Measurements from ENCODE around the gene TBC1D24.
"Not testable (repeated sequence)": the region's sequence is repeated elsewhere in the genome, so short reads cannot be mapped to it uniquely, and the experiment has no call there.

TBC1D24 gene

DNA sequence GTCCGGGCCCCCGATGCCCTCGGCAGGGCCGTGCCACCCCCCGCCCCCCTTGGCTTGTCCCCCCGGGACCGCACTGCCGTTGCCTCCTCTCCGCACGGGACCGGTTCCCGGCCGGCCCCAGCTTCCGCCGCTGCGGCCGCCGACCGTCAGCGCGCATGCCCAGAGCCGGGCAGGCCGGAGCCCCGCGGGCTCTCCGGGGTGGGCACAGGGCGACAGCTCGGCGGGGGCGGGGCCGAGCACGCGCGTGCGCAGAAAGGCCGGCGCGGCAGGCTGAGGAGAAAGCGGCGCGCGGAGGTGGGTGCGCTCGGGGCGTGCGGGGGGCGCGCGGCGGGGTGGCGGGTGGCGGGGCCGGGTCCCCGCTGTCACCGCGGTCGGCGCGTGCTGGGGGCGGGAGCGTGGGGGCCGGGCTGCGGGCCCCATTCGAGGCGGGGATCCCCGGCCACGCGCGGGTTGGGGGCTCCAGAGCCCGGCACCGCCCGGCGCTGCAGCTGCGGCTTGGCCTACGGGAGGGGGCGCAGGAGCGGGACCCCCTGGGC lies at the start of gene TBC1D24:
Gene TBC1D24 (plus strand): TSS at position 251 of the 536 bp plus-strand sequence. CDS start 21,022 bp downstream, outside the sequence.
- peak; percentile 66 to 82 (median 69) for DNase-seq (ENCODE audit: low read depth in 2 of 3, low spot score in 2 of 3)

DNA sequence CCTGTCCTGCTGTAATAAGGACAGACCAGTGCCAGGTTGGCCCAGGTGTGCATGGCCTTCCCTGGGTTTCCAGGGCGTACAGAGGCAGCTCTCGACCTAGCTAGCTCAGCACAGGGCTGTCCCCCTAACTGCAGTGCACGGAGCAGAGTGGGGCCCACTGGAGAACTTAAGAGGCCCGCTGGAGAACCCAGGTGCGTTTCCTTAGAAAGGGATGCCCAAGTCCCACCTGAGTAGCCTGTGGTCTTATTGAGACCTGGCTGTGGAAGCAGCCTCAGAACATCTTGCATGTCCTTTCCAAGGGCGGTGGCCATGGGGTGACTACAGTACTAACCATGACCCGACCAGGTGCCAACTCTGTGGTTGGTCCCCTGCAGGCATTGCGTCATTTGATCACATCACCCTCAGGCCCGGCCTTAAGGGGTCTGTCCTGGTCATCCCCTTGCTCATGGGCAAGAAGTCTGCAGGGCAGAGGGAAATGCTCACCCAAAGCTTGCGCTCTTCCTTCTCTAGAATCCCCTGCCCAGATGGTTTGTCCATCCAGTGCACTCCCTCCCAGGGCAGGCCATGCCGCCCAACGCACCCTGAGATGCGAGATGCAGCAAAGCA lies 49.0 kb upstream of the TBC1D24 start:
- DNase-seq (ENCODE audit: low read depth in 2 of 3, low spot score in 2 of 3), result no peak

DNA sequence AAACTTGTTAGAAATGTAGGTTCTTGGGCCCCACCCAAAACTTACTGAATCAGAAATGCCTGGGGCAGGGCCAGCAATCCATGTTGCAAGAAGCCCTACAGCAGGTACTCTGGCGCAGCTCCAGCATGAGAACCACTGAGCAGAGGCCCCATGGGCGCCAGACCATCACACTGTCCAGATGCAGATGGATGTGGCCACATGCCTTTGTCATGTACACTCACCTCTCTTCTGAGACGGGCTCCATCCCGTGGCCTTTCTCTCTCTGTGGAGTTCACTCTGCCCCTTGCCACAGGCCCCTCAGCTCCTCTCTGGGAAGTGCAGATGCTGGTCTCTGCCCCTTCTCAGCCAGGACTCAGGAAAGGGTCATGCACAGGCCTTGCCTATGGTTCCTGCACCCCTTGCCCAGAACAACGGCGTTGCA lies 48.0 kb upstream of the TBC1D24 start:
- DNase-seq (ENCODE audit: low read depth in 2 of 3, low spot score in 2 of 3), result no peak

DNA sequence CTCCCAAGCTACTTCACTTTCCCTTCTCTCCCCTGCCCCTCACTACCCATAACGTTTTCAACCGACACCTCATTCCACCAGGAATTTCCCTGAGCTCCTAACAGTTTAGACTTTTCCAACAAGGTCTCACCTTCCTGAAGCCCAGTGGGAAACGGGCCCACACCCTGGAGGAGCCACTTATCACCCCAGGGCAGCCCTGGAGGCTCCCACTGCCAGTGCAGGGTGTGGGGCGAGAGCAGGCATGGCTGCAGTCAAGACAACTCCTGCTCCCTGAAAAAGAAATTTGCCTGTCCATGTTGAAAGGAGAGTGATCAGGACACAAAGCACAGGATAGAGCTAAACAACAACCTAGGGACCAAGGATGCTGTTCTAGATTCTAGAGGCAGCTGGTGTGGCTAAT lies 47.4 kb upstream of the TBC1D24 start:
- no peak for DNase-seq (ENCODE audit: low read depth in 2 of 3, low spot score in 2 of 3)

DNA sequence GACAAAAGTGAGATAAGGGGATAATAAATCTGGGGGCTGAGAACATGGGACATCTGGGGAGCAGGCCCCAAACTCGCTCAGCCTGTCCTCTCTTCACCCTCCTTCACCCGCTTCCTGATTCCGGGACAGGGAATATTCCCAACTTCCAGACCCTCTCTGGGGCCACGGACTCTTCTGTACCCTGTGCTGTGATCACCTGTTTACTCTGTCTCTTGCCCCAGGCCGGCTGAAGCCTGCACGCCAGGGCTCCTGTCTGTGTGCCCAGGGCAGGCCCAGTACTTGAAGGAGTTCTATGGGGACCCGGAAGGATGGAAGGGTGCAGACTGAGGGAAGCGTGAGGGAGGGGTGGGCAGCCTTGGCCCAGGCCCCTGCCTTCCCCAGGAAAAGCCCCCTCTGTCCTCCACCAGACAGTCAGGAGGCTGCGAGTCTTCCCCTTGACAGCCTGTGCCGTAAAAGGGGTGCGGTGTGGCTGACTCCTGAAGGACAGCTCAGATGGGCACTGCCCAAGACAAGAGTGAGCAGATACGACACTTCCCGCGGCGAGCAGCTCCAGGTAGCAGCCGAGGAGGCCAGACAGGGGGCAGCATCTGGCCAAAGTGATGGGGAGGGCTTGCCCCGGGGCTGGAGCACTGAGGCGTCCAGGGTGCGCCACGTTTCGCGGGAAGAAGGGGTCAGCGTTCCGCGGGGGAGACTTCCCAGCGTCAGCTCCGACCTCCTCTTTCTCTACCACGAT lies 46.7 kb upstream of the TBC1D24 start:
- no peak for DNase-seq (ENCODE audit: low read depth in 2 of 3, low spot score in 2 of 3)

DNA sequence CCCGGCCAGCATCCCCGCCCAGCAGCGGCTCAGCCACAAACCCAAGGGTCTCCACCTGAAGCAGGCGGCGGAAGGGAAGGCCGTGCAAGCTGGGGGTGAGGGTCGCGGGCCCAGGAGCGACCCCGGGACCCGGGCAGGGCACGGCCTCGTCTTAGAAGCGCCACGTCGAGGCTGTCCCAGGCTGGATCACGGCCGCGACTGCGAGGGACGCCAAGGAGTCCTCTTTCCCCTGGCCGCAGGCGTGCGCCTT lies 46.2 kb upstream of the TBC1D24 start:
- no peak for DNase-seq (ENCODE audit: low read depth in 2 of 3, low spot score in 2 of 3)

DNA sequence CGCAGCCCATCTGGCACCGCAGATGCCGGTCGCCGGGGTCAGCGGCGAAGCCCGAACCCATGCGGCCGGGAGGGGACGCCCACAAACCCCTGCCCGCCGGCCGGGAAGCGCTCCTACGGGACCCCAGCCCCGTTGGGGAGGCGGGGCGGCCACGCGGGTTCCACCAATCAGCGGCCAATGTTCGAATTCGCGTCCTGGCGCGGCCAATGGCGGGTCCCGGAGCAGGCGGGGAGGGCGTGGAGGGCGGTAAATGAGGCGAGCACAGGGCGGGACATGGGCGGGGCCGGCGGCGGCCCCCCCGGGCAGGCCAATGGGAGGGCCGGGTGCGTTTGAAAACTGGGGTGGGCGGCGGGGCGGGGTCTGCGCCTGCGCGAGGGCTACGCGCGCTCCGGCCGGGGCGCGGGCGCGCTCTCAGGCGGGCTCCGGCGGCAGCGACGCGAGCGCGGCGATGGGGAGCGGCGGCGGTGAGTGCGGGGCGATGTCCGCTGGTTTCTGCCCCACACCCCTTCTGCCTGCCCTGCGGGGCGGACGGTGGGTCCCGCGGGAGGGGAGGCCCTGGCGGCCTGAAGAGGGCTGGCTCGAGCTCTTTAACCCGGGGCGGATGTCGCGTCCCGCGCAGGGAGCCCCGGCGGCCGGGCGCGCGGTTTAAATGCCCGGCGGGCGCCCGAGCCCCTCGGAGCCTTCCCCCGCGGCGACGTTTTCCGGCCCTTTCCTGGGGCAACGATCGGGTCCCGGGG lies 45.7 kb upstream of the TBC1D24 start, which contains the start of gene CCNF:
Gene CCNF (plus strand): TSS at position 414 of the 737 bp plus-strand sequence. CDS start 35 bp downstream, at position 449.
- peak; percentile 94 to 97 (median 96) for DNase-seq (ENCODE audit: low read depth in 2 of 3, low spot score in 2 of 3)

DNA sequence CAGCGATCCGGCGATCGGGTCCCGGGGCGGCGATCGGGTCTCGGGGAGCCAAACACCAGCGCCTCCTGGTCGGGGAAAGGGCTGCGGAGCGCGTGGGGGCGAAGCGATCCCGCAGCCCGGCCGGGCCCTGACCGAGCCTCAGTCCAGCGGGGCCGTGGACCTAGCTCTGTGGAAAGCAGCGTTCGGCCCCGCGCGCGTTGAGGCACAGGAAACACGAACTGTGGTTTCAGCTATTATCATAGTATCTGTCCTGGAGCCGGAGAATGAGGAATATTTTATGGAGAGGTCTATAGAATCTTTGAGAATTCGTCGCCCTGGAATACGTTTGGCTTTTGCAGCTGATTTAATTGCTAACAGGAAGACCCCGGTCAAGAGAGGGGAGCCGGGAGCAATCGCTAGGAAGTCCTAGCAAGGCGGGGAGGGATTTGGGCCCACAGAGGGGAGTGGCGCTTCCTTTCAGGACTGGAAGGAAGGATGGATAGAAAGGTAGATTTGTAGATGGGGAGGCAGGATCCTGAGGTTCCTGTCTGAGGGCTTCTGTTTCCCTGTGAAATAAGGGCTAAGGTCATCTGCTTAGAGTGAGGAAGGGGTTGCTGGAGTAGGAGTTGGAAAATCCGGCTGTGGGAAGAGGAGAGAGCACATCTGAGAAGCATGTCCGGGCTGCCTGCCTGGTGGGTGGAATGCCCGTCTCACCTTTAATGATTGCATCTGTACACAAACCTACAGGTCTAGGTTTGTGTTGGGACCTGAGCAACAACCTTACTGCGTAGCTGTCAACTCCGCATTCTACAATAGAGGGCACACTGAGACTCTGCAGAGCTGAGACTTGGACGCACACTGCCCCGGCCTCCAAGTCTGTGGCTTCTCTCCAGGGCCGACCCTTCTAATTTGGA lies 44.9 kb upstream of the TBC1D24 start:
- DNase-seq (ENCODE audit: low read depth in 2 of 3, low spot score in 2 of 3), result no peak

DNA sequence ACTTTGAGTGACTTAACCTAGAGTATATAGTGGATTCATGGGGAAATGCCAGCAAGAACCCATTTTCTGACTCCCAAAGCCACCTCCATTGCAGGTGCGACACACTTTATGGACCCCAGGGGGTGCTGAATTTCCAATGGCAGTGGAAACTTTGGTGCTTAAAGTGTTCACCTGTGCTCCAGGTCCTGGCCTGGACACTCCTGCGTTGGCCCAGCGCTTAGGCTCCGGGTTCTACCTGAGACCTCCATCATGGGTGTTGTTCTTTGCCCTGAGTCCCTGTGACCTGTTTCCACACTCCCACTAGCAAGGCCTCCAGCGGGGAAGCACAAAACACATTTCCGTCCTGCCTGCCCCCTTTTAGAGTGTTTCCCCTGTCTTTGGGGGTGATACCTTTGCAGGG lies 42.6 kb upstream of the TBC1D24 start:
- no peak for DNase-seq (ENCODE audit: low read depth in 2 of 3, low spot score in 2 of 3)

DNA sequence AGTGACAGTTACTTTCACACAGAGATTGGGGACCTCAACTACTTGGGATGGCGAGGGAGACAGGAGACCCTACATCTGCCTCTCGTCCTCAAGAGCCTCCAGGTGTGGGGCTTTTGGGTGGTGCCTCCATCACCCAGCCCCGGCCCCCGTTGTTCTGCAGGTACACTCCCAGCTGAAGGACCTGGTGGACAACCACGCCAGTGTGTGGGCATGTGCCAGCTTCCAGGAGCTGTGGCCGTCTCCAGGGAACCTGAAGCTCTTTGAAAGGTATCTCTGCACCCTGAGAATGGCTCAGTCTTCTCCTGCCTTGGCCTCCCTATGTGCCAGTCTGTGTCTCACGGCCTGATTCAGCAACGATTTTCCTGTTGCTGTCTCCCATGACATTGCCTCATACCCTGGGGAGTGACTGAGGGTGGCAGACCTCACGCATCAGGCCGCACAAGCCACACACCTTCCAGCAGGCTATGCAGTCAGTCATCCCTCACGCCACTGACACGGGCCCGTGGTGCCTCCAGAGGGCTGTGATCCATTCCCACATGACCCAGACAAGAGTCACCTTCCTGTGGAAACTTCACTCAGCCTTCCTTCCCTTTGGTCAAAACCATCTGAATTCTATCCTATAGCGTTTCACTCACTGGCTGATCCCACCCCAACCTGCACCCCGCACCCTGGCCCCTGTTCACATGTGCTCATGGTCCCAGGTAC lies 42.0 kb upstream of the TBC1D24 start:
- DNase-seq (ENCODE audit: low read depth in 2 of 3, low spot score in 2 of 3), result no peak

DNA sequence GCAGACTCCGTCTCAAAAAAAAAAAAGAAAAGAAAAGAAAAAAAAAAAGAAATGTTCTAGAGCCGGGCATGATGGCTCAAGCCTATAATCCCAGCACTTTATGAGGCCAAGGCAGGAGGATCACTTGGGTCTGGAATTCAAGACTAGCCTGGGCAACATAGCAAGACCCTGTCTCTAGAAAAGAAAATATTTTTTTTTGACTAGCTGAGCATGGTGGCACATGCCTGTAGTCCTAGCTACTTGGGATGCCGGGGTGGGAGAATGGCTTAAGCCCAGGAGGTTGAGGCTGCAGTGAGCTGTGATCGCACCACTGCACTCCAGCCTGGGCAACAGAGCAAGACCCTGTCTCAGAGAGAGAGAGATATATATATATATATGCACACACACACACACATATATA lies 39.7 kb upstream of the TBC1D24 start:
- DNase-seq (ENCODE audit: low read depth in 2 of 3, low spot score in 2 of 3), result not testable (repeated sequence)

DNA sequence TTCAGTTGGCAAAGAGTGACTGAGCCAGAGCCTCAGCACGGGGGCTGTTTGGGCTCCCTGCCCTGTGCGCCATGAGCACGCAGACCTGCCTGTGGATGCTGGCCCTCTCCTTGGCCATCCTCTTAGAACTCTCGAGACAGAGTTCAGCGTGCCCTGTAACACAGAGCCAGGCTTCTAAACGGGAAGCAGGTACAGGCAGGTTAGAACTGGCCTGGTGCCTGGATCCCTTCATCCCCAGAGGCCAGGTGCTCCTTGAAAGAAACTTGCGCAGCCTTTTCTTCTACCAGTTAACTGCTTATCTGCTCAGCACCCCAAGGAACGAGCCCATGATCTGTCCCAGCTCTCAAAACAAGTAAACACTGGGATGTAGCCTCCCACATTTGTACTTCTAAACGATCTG lies 38.8 kb upstream of the TBC1D24 start:
- DNase-seq (ENCODE audit: low read depth in 2 of 3, low spot score in 2 of 3), result no peak

DNA sequence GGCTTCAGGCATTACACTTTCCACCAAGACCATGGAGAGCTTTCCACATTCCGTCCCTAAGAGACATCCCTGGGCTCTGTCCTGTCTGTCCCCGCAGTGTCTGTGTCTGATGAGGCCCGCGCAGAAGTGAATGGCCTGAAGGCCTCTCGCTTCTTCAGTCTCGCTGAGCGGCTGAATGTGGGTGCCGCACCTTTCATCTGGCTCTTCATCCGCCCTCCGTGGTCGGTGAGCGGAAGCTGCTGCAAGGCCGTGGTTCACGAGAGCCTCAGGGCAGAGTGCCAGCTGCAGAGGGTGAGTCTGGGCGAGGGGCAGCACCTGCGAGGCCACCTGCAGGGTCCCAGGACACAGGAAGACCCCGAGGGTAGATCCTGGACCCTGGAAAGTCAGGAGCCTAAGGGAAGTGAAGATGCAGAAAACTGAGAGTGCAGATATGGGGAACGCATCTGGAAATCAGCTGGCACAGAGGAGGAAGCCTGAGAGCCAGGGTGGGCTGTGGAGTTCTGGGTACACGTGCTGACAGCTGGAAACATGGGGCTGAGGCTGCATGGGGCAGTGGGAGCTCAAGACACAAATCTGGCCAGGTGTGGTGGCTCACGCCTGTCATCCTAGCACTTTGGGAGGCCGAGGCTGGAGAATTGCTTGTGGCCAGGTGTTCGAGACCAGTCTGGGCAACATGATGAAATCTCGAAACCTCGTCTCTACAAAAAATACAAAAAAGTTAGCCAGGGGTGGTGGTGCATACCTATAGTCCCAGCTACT lies 37.7 kb upstream of the TBC1D24 start:
- no peak for DNase-seq (ENCODE audit: low read depth in 2 of 3, low spot score in 2 of 3)

DNA sequence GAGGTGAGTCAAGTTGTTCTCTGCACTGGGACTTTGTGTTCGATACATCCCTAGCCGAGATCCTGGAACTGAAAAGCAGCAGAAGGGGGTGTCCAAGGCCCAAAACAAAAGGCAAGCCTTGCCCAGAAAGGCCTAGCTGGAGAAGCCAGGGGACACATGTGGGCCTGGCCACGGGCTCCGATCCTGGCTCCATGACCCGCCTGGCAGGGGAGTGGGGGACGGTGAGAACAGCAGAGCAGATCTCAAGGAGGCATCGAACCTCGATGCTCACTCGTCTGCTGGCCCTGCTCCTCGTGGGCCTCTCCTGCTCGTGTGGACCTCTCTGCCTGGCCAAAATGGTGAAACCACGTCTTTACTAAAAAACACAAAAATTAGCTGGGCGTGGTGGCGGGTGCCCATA lies 36.8 kb upstream of the TBC1D24 start:
- DNase-seq (ENCODE audit: low read depth in 2 of 3, low spot score in 2 of 3), result no peak

DNA sequence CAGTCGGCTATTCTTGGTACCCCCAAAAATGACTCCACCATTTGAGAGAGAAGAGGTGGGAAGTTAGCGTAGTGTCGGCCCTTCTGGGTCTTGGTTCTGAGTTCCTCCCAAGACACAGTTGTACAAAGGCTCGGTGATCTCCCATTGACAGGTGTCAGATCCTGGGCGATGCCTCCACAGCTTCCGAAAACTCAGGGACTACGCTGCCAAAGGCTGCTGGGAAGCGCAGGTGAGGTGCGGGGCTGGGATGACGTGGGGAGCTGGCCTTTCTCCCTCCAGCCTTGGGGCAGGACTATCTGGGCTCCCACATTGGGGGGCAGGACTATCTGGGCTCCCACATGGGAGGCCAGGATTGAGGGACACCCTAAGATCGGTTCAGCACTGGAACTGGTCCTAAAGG lies 35.3 kb upstream of the TBC1D24 start:
- DNase-seq (ENCODE audit: low read depth in 2 of 3, low spot score in 2 of 3), result no peak

DNA sequence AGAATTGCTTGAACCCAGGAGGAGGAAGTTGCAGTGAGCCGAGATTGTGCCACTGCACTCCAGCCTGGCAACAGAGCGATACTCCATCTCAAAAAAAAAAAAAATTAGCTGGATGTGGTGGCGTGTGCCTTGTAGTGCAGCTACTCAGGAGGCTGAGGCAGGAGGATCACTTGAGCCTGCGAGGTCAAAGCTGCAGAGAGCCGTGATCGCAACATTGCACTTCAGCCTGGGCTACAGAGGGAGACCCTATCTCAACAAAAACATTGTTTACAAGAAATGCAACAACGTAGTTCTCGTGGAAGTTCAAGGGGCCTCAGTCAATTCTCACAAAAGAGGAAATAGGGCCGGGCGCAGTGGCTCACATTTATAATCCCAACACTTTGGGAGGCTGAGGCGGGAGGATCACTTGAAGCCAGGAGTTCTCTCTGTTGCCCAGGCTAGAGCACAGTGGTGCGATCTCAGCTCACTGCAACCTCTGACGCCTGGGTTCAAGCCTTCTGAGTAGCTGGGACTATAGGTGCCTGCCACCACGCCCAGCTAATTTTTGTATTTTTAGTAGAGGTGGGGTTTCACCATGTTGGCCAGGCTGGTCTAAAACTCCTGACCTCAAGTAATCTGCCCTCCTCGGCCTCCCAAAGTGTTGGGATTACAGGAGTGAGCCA lies 33.7 kb upstream of the TBC1D24 start:
- not testable (repeated sequence) for DNase-seq (ENCODE audit: low read depth in 2 of 3, low spot score in 2 of 3)

DNA sequence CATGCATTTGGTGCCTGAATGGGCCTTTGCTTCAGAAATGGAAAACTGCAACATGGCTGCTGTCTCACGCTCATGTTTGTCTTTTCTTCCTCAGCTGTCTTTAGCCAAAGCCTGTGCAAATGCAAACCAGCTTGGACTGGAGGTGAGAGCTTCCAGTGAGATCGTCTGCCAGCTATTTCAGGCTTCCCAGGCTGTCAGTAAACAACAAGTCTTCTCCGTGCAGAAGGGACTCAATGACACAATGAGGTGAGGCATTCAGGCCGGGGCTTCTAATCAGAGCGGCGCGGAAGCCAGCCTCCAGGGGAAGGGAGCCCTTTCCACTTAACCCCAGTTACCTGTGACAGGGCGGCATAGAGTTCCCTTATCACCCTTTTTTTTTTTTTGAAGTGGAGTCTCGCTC lies 31.4 kb upstream of the TBC1D24 start:
- no peak for DNase-seq (ENCODE audit: low read depth in 2 of 3, low spot score in 2 of 3)

DNA sequence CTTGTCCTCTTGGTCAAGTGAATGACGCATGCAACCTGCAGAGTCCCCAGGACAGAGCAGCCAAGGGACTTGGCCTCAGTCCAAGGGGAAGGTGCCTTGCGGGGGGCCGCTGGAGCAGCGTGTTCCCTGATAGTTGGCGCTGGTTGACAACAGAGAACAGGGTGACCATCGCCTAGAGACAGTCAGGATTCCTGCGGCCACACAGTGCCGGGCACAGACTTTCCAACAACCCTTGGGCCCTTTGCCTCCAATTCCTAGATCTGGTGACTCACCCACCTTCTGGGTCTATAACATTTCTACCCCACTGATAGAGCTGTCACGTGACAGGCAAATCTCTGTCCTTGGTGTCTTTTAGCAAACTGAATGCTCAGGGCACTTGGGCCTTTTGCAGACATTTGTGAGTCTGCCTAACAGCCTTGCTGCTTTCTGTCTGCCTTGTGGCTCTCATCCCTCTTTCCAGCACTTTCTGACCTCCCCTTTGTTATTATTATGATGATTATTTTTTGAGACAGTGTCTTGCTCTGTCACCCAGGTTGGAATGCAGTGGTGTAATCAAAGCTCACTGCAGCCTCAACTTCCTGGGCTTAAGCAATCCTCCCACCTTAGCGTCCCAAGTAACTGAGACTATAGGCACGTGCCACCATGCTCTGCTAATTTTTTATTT lies 26.9 kb upstream of the TBC1D24 start:
- DNase-seq (ENCODE audit: low read depth in 2 of 3, low spot score in 2 of 3), result no peak

DNA sequence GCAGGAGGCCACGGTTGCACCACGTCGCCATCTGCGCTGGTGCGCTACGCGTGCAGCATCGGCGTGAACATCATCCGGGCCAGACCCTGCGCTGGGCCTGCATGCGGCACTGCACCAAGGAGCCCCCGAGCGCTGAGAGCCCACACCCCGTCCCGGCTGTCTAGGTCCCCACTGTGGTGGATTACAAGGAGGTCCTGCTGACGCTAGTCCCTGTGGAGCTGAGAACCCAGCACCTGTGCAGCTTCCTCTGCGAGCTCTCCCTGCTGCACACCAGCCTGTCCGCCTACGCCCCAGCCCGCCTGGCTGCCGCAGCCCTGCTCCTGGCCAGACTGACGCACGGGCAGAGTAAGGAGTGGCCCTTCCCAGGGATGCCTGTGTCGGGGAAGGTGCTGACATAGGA lies 25.8 kb upstream of the TBC1D24 start:
- DNase-seq (ENCODE audit: low read depth in 2 of 3, low spot score in 2 of 3), result no peak

Data from activated CD8-positive, alpha-beta memory T cell treated with anti-CD3 and anti-CD28 coated beads for 48 hours (primary cell).